Left cardiac atrium (tissue), 4 donors: ENCODE data around the gene CCNB2. TPM values are rescaled to one million over a fixed set of nuclear protein-coding genes. Genes with fewer than 3 reads are reported as not detected.
"Not testable (repeated sequence)": the region's sequence is repeated elsewhere in the genome, so short reads cannot be mapped to it uniquely, and the experiment has no call there.

Experiments used
- ATAC-seq, 2 donors: fragments of 200-7000 bp; cut with Tn5 transposase; one replicate each; pipeline ENCODE4 v1.9.1; 2020; ENCODE audit warnings: mild to moderate bottlenecking in 2 of 2, moderate library complexity in 2 of 2
- DNase-seq: peaks from one replicate; pipeline ENCODE4 v3.0.0-alpha.2; 2020
- intact Hi-C, 2 donors: fragments of 100-400 bp; cut with DNase I; formaldehyde crosslinking; loops; one replicate each; pipeline versions ENCODE4 v1.14.1 to v1.15.1; 2022 to 2023
- long read RNA-seq: library from polyadenylated mRNA; unstranded; transcript quantifications from one replicate; pipeline ENCODE4 v2.0.0, GENCODE V29; 2021
- total RNA-seq, 2 donors: library from RNA; stranded (reverse); fragmentation: NEBNext Ultra II Directional; extraction: Animal tissue kit (Norgen Biotek cat#: 25700); gene quantifications; one replicate each; pipeline ENCODE4 v1.2.1, GENCODE V29; 2021
- donor health status: DM: no; HTN: yes; CAD: no.
- donor health status: DM: no; HTN: yes; CAD: no; lungs with severe emphysema.
- donor health status: DM: yes; HTN: yes; CAD: no.
- donor health status: Dilated cardiomyopathy.

Gene CCNB2
- total RNA-seq: under 1 TPM; 0.55 to 0.94 TPM
- long read RNA-seq: 0 reads

DNA sequence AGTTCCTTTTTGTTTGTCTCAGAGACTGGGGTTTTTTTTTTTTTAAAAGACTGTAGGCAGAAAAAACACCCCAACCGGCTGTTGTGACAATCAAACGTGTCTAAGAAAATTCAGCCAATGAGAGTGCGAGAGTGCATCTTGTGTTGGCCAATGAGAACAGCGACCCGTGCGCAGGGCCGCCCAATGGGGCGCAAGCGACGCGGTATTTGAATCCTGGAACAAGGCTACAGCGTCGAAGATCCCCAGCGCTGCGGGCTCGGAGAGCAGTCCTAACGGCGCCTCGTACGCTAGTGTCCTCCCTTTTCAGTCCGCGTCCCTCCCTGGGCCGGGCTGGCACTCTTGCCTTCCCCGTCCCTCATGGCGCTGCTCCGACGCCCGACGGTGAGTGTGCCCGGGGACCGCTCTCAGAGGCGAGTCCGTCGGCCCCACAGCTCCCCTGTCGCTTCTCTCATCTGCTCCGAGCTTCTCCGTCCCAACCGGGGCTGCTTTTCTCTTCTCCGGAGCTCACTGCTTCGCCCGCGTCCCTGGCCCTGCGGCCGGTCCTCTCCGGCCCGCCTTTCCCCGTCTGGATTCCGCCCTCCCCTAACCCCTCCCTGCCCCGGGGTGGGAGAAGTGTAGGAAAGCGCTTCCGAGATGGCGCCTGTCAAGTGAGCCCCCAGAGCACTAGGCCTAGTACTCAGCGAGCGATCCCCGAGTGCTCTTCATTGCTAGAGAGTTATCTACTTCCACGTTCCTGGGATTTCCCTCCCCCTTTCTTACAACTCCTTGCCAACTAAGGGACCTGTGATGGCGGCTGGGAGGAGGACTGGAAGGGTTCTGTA is at the start of gene CCNB2:
Gene CCNB2 (plus strand): TSS at position 235 of the 821 bp plus-strand sequence. CDS start 123 bp downstream, at position 358.
- peak; percentile 86 for DNase-seq
- intact Hi-C loops: no loop called here
- peak; percentile 100 for ATAC-seq

DNA sequence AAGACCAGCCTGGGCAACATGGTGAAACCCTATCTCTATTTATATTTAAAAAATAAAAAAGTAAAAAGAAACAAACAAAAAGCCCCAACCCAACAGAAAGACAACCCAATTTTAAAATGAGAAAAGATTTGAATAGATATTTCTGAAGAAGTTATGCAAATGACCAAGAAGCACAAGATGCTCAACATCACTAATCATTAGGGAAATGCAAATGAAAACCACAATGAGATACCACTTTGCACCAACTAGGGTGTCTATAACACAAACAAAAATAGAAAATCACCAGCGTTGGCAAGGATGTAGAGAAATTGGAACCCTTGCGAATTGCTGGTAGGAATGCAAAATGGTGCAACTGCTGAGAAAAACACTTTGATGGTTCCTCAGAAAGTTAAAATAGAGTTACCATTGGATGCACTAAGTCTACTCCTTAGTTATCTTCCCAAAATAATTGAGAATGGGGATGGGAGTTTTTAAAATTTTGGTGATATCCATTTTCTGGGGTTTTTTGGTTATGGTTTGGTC is 45.8 kb upstream of the CCNB2 start:
- ATAC-seq (no peak), DNase-seq (no peak)
- intact Hi-C loops: no loop called here

DNA sequence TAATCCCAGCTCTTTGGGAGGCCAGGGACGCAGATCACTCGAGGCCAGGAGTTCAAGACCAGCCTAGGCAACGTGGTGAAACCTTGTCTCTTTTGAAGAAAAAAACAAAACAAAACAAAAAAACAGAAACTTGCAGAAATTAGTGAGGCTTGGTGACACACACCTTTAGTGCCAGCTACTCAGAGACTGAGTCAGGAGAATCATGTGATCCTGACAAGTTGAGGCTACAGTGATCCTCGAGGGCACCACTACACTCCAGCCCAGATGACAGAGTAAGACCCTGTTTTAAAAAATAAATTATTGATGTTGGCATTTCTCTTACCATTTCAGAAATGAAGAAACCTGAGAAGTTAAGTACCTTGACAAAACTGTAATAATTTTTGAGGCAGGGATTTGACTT is 44.6 kb upstream of the CCNB2 start:
- intact Hi-C loops: no loop called here
- ATAC-seq (no peak), DNase-seq (no peak)

DNA sequence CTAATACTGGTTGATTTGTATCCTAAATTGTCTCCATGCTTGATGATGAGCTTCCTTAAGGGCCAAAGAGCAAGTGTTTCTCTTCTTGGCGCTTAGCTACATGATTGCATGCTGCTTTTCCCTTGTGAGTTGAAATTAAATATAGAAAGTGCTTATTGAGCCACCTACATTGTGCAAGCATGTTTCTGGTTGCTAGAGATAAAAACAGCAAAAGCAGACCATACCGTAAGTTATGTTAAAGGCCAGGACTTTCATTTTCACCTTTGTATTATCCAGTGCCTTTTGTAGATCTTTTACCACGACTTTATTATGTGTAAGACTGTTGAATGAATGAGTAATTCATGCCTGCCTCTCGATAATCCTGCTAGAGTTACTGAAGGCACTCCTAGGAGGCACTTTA is 41.9 kb upstream of the CCNB2 start:
- DNase-seq (no peak), ATAC-seq (no peak)
- intact Hi-C loops: no loop called here

DNA sequence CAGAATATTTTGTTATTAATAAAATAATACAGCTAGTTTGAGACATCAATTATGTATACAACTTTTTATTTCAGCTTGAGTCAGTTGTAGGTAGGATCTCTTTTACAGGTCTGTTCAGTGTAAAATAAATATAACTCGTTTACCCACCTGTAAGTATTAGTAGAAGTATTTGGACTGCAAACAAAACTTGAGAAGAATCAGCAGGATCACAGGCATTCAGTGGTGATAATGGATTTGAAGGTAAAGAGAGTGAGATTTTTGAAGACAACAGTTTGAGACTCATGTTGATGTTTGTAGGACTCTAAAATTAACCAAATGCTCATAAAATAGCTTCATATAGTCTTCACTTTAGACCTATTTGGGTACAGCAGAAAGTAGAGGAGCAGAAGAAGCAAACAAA is 35.5 kb upstream of the CCNB2 start:
- intact Hi-C loops: no loop called here
- ATAC-seq (no peak), DNase-seq (no peak)

DNA sequence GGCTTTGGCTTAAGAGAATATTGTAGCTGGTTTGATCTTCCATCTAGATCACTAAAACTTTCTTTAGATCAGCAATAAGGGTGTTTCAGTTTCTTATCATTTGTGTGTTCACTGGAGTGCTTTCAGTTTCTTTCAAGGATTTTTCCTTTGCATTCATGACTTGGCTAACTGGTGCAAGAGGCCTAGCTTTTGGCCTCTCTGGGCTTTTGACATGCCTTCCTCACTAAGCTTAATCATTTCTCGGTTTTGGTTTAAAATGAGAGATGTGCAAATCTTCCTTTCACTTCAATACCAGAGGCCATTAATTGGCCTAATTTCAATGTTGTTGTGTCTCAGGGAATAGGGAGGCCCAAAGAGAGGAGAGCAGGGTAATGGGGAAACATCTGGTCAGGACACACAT is 30.3 kb upstream of the CCNB2 start:
- no peak for DNase-seq
- ATAC-seq: no peak
- intact Hi-C loops: no loop called here

DNA sequence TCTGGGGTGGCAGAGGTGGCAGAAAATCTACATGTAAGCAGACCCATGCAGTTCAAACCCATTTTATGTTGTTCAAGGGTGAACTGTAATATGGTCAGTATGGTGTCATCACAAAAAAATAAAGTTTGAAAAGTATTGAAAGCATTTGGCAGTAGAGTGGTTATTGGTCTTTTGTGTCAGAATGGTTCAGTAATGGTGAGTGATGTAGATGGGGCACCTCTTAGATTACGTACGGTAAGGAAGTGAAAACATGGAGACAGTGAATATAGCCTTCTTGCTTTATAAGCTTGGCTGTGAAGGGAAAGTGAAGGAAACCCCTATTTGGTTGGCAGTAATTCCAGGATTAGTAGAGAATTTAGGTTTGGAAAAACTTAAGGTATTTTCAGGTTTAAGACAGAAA is 17.2 kb upstream of the CCNB2 start:
- ATAC-seq (no peak), DNase-seq (no peak)
- intact Hi-C loops: no loop called here

DNA sequence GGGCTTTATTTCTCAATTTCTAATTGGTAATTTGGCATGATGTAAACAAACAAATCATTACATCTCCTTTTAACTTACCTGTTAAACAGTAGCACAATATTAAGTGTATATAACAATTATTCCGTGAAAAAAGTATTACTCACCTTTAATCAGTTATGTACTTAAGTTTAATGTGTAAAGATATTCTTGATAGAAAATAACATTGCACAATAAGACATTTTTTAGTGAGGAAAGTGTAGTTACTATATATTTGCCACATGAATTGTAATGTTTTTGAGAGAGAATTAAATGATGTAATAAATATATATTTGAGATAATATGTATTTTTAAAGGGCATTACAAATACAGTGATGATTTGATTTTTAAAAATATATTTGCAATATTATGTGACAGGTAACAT is 10.9 kb upstream of the CCNB2 start:
- DNase-seq: no peak
- intact Hi-C loops: no loop called here

DNA sequence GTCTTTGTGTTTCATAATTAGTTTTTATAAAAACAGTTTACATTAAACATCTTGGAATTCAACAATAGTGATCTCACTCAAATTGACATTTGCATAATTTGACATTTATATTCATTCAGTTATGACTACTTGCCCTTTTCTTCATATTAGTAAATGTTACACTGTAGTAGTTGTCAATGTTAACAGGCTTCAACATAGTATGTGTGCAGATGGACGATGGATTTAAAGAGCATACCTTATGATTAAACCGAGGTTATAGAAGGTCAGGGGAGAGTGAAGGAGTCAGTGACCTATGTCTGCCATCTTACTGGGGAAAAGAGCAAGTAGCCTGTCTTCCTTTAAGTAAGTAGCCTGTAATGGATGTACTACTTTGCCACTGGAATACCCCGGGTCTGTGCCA is 8.5 kb upstream of the CCNB2 start:
- ATAC-seq (no peak), DNase-seq (no peak)
- intact Hi-C loops: no loop called here

More for the DNA sequence above, 10.9 kb upstream of the CCNB2 start:
- no peak for ATAC-seq

DNA sequence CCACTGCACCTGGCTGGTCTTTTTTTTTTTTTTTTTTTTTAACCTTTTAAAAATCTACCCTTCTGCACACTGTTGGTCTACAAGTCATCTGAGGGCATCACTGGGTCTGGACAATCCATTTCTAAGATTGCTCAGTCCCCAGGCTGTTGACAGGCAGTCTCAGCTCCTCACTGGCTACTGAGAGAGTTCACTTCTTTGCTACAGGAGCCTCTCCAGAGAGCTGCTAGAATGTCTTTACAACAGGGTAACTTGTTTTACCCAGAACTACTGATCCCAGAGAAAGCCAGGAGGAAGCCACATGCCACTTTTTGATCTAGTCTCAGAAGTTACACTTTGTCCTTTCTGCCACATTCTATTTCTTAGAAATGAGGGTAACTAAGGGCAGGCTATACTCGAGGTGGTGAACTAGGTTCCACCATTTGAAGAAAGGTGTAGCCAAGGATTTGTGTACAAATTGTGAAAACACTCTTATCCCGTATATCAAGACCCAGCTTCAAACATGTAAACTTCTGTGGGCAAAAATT is 5.7 kb upstream of the CCNB2 start:
- intact Hi-C loops: no loop called here
- no peak for ATAC-seq
- DNase-seq: no peak

DNA sequence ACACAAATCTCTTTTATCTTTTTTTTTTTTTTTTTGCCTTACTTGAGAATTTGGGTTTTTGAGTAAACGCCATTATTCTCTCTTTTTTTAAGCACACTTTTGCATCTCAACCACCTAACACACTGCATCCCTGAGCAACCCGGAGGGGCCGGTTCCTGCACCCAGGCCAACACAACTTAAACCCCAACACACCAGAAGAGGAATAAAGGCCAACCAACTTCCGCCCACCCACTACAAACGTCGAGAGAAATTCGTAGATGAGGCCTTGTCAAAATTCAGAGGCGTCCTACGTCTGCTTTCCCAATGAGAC is 389 bp upstream of the CCNB2 start:
- ATAC-seq (peak; percentile 31 to 48), DNase-seq (peak; percentile 20)
- intact Hi-C loops: no loop called here

DNA sequence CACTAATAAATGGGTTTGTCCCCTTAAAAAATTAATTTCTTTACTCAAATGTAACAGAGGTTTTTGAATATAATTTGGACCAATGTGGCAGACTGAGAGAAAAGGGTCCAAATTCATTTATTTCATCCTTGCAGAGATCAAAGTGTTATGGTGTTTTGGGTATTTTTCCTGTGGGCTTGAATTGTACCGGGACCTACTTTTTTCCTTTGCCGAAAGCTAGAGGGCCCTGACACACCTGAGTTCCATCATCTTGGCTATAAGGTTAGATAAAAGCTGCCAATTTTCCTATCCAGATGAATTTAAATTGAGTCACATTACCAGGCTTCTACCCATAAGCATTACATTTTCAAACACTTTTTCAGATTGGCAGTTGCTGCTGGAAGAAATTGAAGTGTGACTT is 908 bp downstream of the CCNB2 start:
- intact Hi-C loops: no loop called here
- DNase-seq: no peak
- no peak for ATAC-seq

DNA sequence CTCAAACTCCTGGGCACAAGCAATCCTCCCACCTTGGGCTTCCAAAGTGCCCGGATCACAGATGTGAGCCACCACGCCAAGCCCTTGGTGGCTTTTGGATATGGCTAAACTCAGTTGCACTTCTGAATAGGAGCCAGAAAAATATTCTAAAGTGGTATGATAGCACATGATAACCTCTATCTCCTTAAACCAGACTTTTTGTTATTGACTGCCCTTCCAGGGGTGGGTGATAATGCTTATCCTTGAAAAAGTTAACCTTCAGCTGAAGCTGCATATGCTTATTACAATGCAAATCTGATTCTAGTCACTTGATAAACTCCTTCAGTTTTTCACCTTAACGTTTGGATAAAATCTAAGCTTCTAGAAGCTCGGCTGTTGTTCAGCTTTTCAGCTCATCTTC is 6.3 kb downstream of the CCNB2 start:
- ATAC-seq (no peak), DNase-seq (no peak)
- intact Hi-C loops: no loop called here

DNA sequence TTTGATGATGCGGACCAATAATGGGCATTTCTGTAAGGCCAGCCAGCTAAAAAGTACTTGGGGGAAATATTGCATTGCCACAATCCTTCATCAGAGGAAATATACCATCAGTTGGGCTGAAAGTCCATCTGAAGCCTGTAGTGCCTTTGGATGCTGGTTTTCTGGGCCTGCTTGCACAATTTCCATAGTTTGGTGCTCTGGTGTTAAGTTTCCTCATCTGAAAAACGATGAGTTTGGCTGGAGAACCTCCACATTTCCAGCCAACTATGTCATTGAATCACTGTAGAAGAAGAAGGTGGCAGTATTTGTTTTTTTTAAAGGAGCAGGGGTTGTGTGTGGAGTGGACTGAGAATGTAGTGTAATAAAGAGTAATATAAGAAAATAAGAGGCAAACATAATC is 10.1 kb downstream of the CCNB2 start:
- no peak for DNase-seq
- intact Hi-C loops: no loop called here
- ATAC-seq: no peak

DNA sequence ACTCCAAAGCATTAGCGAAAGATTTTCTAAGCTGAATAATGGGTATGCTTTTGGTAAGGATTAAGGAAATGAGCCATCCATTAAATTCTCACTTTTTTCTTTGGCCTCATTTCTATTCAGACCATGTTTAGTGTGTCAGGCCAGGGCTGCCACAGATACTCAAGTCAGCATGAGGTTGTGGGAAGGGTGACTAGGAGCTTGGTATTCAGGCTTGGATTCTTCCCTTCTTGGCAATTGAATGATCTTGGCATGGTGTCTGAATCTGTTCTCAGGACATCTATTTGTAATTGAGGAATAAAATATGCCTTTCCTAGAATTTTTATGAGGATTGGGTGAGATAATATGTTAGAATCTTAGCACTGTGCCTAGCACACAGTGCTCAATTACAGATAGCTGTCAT is 11.2 kb downstream of the CCNB2 start:
- ATAC-seq (no peak), DNase-seq (no peak)
- intact Hi-C loops: no loop called here

DNA sequence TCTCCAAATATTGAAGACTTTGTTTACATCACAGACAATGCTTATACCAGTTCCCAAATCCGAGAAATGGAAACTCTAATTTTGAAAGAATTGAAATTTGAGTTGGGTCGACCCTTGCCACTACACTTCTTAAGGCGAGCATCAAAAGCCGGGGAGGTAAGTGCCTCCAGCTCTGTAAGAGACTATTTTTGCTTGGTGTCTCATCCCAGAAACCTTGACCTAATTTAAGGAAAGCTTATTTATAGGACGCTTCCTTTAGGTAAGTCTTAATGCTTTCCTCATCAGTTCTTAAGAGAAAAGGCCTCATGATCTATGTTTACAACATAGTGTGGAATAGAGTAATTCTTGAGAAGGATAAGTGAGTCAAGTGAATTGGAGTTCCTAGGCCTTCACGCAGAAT is 11.8 kb downstream of the CCNB2 start:
- ATAC-seq: no peak
- DNase-seq: no peak
- intact Hi-C loops: no loop called here

DNA sequence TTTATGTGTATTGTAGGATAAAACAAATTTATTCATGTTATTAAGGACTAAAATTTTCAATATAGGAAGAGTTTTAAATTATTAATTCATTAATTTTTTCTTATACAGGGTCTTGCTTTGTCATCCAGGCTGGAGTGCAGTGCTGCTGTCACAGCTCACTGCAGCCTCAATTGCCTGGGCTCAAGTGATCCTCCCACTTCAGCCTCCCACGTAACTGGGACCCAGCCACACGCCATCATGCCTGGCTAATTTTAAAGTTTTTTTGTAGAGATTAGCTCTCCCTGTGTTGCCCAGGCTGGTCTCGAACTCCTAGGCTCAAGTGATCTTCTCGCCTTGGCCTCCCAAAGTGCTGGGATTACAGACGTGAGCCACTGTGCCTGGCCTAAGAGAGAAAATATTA is 14.7 kb downstream of the CCNB2 start:
- ATAC-seq (no peak), DNase-seq (no peak)
- intact Hi-C loops: no loop called here

DNA sequence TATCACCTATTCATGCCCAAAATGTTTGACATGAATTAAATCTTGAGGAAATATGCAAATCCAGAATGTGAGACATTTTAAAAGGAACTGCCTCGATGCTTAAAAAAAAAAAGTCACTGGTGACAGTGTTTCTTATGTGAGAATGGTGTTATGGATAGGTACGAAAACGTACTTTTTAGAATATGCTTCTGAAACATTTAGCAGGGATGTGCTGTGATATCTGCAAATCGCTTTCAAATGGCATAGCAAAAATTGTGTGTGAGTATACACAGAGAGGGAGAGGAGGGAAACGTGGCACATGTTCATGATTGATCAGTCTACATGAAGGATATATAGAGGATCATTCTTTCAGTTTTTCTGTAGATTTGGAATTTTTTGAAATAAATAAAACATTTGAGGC is 16.0 kb downstream of the CCNB2 start:
- intact Hi-C loops: no loop called here
- no peak for DNase-seq
- ATAC-seq: no peak

DNA sequence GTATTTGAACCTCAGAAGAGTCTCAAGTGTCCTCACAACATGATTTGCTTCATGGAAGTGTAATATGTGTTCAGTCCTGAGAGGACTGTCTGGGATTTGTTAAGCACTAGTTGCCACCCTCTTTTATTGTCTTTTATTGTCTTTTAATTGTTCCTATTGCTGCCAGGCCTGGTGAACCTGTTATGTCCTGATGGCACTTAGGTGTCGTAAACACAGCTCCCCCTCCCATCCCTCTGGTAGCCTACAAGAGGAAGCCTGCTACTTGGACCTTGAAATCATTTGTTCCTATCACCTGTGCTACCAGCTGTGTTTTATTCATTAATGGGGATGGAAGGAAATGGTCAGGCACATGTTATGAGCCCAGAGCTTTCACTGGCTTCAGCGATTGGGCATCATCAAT is 19.3 kb downstream of the CCNB2 start:
- DNase-seq: no peak
- intact Hi-C loops: no loop called here
- ATAC-seq: no peak

DNA sequence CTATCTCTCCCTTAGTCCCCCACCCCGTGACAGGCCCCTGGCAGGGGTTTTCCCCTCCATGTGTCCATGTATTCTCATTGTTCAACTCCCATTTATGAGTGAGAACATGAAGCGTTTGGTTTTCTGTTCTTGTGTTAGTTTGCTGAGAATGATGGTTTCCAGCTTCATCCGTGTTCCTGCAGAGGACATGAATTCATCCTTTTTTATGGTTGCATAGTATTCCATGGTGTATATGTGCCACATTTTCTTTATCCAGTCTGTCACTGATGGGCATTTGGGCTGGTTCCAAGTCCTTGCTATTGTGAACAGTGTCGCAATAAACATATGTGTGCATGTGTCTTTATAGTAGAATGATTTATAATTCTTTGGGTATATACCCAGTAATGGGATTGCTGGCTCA is 20.7 kb downstream of the CCNB2 start:
- DNase-seq, intact Hi-C loops, ATAC-seq: not testable (repeated sequence)

DNA sequence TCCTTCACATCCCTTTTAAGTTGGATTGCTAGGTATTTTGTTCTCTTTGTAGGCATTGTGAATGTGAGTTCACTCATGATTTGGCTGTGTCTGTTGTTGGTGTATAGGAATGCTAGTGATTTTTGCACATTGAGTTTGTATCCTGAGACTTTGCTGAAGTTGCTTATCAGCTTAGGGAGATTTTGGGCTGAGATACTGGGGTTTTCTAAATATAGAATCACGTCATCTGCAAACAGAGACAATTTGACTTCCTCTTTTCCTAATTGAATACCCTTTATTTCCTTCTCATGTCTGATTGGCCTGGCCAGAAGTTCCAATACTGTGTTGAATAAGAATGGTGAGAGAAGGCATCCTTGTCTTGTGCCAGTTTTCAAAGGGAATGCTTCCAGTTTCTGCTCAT is 22.3 kb downstream of the CCNB2 start:
- ATAC-seq, DNase-seq, intact Hi-C loops: not testable (repeated sequence)
